ENCODE measurements around the gene CCDC201.

DNA sequence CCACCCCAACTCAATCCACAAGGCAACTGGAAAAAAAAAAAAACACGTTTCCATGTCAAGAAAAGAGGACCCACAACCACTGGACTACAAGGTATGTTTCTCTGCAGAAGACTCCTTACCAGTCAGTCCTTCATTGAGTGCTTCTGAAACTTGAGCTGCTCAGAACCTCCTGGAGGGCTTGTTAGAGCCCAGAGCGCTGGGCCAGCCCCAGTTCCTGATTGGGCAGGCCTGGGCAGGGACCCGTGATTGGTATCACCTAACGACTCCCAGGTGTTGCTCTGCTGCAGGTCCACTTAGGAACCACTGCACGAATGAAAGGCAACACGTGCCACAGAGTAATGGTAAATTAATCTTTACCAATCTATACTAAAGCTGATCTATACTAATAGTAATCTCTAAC, 473 bp upstream of the CCDC201 start:
- TF ChIP-seq, protein P1, sequence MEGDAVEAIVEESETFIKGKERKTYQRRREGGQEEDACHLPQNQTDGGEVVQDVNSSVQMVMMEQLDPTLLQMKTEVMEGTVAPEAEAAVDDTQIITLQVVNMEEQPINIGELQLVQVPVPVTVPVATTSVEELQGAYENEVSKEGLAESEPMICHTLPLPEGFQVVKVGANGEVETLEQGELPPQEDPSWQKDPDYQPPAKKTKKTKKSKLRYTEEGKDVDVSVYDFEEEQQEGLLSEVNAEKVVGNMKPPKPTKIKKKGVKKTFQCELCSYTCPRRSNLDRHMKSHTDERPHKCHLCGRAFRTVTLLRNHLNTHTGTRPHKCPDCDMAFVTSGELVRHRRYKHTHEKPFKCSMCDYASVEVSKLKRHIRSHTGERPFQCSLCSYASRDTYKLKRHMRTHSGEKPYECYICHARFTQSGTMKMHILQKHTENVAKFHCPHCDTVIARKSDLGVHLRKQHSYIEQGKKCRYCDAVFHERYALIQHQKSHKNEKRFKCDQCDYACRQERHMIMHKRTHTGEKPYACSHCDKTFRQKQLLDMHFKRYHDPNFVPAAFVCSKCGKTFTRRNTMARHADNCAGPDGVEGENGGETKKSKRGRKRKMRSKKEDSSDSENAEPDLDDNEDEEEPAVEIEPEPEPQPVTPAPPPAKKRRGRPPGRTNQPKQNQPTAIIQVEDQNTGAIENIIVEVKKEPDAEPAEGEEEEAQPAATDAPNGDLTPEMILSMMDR (IDR thresholded peaks at IDR 0.05): no peak
- TF ChIP-seq POLR2A (IDR thresholded peaks at IDR 0.05): no peak

All from lower leg skin (tissue), 3 donors.